ENCODE data around the gene EFCAB10. TPM values are rescaled to one million over a fixed set of nuclear protein-coding genes. Genes with fewer than 3 reads are reported as not detected.

EFCAB10 gene
- total RNA-seq, 1 experiment from 2014 or later, result 0.18 TPM

DNA sequence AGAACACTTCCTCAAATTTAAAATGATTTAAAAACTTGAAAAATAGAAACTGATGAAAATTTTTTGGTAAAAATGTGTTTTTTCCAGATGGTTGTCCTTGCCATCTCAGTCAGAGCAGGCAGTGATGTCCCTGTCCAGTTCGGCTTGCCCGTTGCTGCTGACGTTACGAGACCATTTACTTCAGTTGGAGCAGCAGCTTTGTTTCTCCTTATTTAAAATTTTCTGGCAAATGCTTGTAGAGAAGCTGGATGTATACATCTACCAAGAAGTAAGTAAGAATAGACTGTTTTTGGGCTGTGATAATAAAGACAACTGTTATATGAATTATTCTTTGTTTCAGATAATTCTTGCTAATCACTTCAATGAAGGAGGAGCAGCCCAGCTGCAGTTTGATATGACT lies 16.1 kb downstream of the EFCAB10 start:
- intact Hi-C loops (cut with micrococcal nuclease), result no loop called here
- H3K36me3 ChIP-seq (ENCODE audit: low read depth, low read length), result peaks cover 58% of the 10 kb centered on the region
- H3F3A ChIP-seq (ENCODE audit: low read length, unreplicated experiment), result no peaks in the 10 kb centered on the region
- no peaks in the 10 kb centered on the region for H4K20me1 ChIP-seq (ENCODE audit: low read length)
- ATAC-seq (no peak), DNase-seq (no peak)
- no peaks in the 10 kb centered on the region for H3K27me3 ChIP-seq (ENCODE audit: low read length)
- H3K79me2 ChIP-seq (ENCODE audit: low read length), result no peaks in the 10 kb centered on the region
- no peak overlapping the region for H3K9ac ChIP-seq (ENCODE audit: low read length)
- no peak overlapping the region for H3K4me3 ChIP-seq (ENCODE audit: low read length)
- CTCF ChIA-PET, result no interaction called here
- H3K9me2 ChIP-seq (replicated peaks; ENCODE audit: low read length), result no peaks in the 10 kb centered on the region
- no peak overlapping the region for H3K27ac ChIP-seq (ENCODE audit: low read length)
- no peaks in the 10 kb centered on the region for H3K9me3 ChIP-seq (ENCODE audit: low read length)
- no TSS peak for BruUV-seq (replicated peaks)
- TF ChIP-seq EZH2phosphoT487 (IDR thresholded peaks at IDR 0.05; ENCODE audit: borderline replicate concordance, low read length) (no peak), EZH2 (IDR thresholded peaks at IDR 0.05; ENCODE audit: low read length, unreplicated experiment) (no peak)
- TF ChIP-seq, protein P1, sequence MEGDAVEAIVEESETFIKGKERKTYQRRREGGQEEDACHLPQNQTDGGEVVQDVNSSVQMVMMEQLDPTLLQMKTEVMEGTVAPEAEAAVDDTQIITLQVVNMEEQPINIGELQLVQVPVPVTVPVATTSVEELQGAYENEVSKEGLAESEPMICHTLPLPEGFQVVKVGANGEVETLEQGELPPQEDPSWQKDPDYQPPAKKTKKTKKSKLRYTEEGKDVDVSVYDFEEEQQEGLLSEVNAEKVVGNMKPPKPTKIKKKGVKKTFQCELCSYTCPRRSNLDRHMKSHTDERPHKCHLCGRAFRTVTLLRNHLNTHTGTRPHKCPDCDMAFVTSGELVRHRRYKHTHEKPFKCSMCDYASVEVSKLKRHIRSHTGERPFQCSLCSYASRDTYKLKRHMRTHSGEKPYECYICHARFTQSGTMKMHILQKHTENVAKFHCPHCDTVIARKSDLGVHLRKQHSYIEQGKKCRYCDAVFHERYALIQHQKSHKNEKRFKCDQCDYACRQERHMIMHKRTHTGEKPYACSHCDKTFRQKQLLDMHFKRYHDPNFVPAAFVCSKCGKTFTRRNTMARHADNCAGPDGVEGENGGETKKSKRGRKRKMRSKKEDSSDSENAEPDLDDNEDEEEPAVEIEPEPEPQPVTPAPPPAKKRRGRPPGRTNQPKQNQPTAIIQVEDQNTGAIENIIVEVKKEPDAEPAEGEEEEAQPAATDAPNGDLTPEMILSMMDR (conservative IDR thresholded peaks at IDR 0.05; ENCODE audit: low read depth, low read length), result no peak
- no peaks in the 10 kb centered on the region for H3K4me1 ChIP-seq (ENCODE audit: insufficient read depth, low read length)
- H3K4me2 ChIP-seq (ENCODE audit: low read length), result no peak overlapping the region
- POLR2A ChIA-PET (ENCODE audit: unreplicated experiment), result no interaction called here
- H2AFZ ChIP-seq (ENCODE audit: low read length), result no peak overlapping the region

GRCh38 chr7:105559926-105560325 lies 21.4 kb downstream of the EFCAB10 start:
- Histone ChIP-seq H4K20me1 (ENCODE audit: low read length) (no peaks in the 10 kb centered on the region), H3K4me3 (ENCODE audit: low read length) (no peak overlapping the region), H3K79me2 (ENCODE audit: low read length) (no peaks in the 10 kb centered on the region), H3K9me3 (ENCODE audit: low read length) (no peaks in the 10 kb centered on the region), H3K27me3 (ENCODE audit: low read length) (no peaks in the 10 kb centered on the region), H3K4me2 (ENCODE audit: low read length) (no peak overlapping the region), H3K9ac (ENCODE audit: low read length) (no peak overlapping the region), H3K36me3 (ENCODE audit: low read depth, low read length) (peaks cover 52% of the 10 kb centered on the region), H3F3A (ENCODE audit: low read length, unreplicated experiment) (peaks cover 4% of the 10 kb centered on the region), H2AFZ (ENCODE audit: low read length) (no peak overlapping the region), H3K27ac (ENCODE audit: low read length) (no peak overlapping the region), H3K4me1 (ENCODE audit: insufficient read depth, low read length) (no peaks in the 10 kb centered on the region), H3K9me2 (replicated peaks; ENCODE audit: low read length) (no peaks in the 10 kb centered on the region)
- POLR2A ChIA-PET (ENCODE audit: unreplicated experiment), result no interaction called here
- BruUV-seq (replicated peaks), result no TSS peak
- intact Hi-C loops (cut with micrococcal nuclease), result no loop called here
- TF ChIP-seq EZH2phosphoT487 (IDR thresholded peaks at IDR 0.05; ENCODE audit: borderline replicate concordance, low read length) (no peak), EZH2 (IDR thresholded peaks at IDR 0.05; ENCODE audit: low read length, unreplicated experiment) (no peak)
- TF ChIP-seq, protein P1 (conservative IDR thresholded peaks at IDR 0.05; ENCODE audit: low read depth, low read length), result no peak
- DNase-seq, result no peak
- no peak for ATAC-seq
- CTCF ChIA-PET, result no interaction called here

GRCh38 chr7:105538339-105538738 lies 43.0 kb downstream of the EFCAB10 start:
- H3K4me3 ChIP-seq (ENCODE audit: low read length), result no peak overlapping the region
- H3K9me3 ChIP-seq (ENCODE audit: low read length), result no peaks in the 10 kb centered on the region
- peaks cover 22% of the 10 kb centered on the region for H3K79me2 ChIP-seq (ENCODE audit: low read length)
- TF ChIP-seq, protein P1 (conservative IDR thresholded peaks at IDR 0.05; ENCODE audit: low read depth, low read length), result no peak
- no peaks in the 10 kb centered on the region for H3F3A ChIP-seq (ENCODE audit: low read length, unreplicated experiment)
- no peak overlapping the region for H3K4me2 ChIP-seq (ENCODE audit: low read length)
- no TSS peak for BruUV-seq (replicated peaks)
- no peak for ATAC-seq
- no peaks in the 10 kb centered on the region for H3K27me3 ChIP-seq (ENCODE audit: low read length)
- H3K36me3 ChIP-seq (ENCODE audit: low read depth, low read length), result peaks cover 41% of the 10 kb centered on the region
- no peaks in the 10 kb centered on the region for H3K9me2 ChIP-seq (replicated peaks; ENCODE audit: low read length)
- ChIA-PET CTCF (no interaction called here), POLR2A (ENCODE audit: unreplicated experiment) (no interaction called here)
- H4K20me1 ChIP-seq (ENCODE audit: low read length), result no peaks in the 10 kb centered on the region
- peaks cover 7% of the 10 kb centered on the region for H3K4me1 ChIP-seq (ENCODE audit: insufficient read depth, low read length)
- no peak overlapping the region for H3K9ac ChIP-seq (ENCODE audit: low read length)
- intact Hi-C loops (cut with micrococcal nuclease), result no loop called here
- no peak overlapping the region for H2AFZ ChIP-seq (ENCODE audit: low read length)
- no peak for DNase-seq
- H3K27ac ChIP-seq (ENCODE audit: low read length), result no peak overlapping the region

All from PC-3 (cell line).